Endothelial cell of umbilical vein (primary cell): ENCODE data around the gene RASAL2. TPM values are rescaled to one million over a fixed set of nuclear protein-coding genes. Genes with fewer than 3 reads are reported as not detected.

Experiments
- BruUV-seq: library from RNA; stranded (reverse); fragments of 400-500 nt; replicated peaks from 2 replicates; lab custom pipeline; 2021; lab: Mats Ljungman, UMichigan
- CTCF ChIA-PET: fragments of 300-600, 350-600 bp; sonication (Branson Sonifier 250); formaldehyde crosslinking; loops from one replicate; lab custom pipeline; 2021; ENCODE audit warnings: antibody characterized with exemption, inconsistent platforms; lab: Charles Lee
- POLR2A ChIA-PET: fragments of 300-600, 350-600 bp; sonication (Branson Sonifier 250); formaldehyde crosslinking; loops from one replicate; lab custom pipeline; 2021; ENCODE audit warnings: antibody characterized with exemption, inconsistent platforms; lab: Charles Lee
- DNase-seq: peaks from one replicate; pipeline ENCODE4 v3.0.0-alpha.2; 2011; ENCODE audit warnings: low read depth, low spot score
- FAIRE-seq: peaks from 2 replicates; lab custom pipeline; 2011; peaks lifted over from hg19 to GRCh38; lab: Jason Lieb, UNC
- H2AFZ ChIP-seq: 2 replicates; pipeline ENCODE4 v1.6.0; 2012; ENCODE audit warnings: low read depth, low read length, control low read depth, inconsistent platforms
- H3K27ac ChIP-seq: 2 replicates; pipeline ENCODE4 v1.5.1; 2011; ENCODE audit warnings: low read depth, mild to moderate bottlenecking, control low read depth, low read length, moderate library complexity; ENCODE audit not compliant: insufficient read depth
- H3K27me3 ChIP-seq, 2 experiments: 2 replicates each; pipeline versions ENCODE4 v1.6.0 to v1.6.1; 2011; ENCODE audit warnings: low read length in 2 of 2, mixed read lengths in 1 of 2; ENCODE audit not compliant: control insufficient read depth in 2 of 2, insufficient read depth in 2 of 2
- H3K36me3 ChIP-seq, 2 experiments: 2 replicates in 1 of 2; 3 replicates in 1 of 2; pipeline ENCODE4 v1.5.1; 2011; ENCODE audit warnings: low read length in 2 of 2, mild to moderate bottlenecking in 1 of 2, moderate library complexity in 1 of 2; ENCODE audit not compliant: control insufficient read depth in 2 of 2, insufficient read depth in 2 of 2; ENCODE audit errors: extremely low read depth in 1 of 2
- H3K4me1 ChIP-seq: 3 replicates; pipeline ENCODE4 v1.5.1; 2011; ENCODE audit warnings: mild to moderate bottlenecking, low read length; ENCODE audit not compliant: control insufficient read depth, insufficient read depth; ENCODE audit errors: extremely low read depth
- H3K4me2 ChIP-seq: 2 replicates; pipeline ENCODE4 v1.6.1; 2011; ENCODE audit warnings: low read length, control low read depth, mixed read lengths; ENCODE audit not compliant: insufficient read depth
- H3K4me3 ChIP-seq, 3 experiments: fragments of 200-600 bp in 1 of 3; sonication (generic), shearing (Covaris generic) in 1 of 3; replicated peaks in 1 of 3; 2 replicates each; pipeline ENCODE4 v1.5.1; 2011 to 2016; ENCODE audit warnings: control low read depth in 3 of 3, low read length in 3 of 3, mild to moderate bottlenecking in 2 of 3, inconsistent platforms in 1 of 3, low read depth in 1 of 3, moderate library complexity in 1 of 3; ENCODE audit not compliant: insufficient read depth in 1 of 3
- H3K79me2 ChIP-seq: 2 replicates; pipeline ENCODE4 v1.6.0; 2012; ENCODE audit warnings: low read length, inconsistent platforms; ENCODE audit not compliant: control insufficient read depth, insufficient read depth
- H3K9ac ChIP-seq: replicated peaks from 2 replicates; pipeline ENCODE3; 2011; ENCODE audit warnings: low read length, control low read depth; ENCODE audit not compliant: insufficient read depth; ENCODE audit errors: extremely low read depth
- H3K9me1 ChIP-seq: replicated peaks from 3 replicates; pipeline ENCODE4 v1.6.0; 2011; ENCODE audit warnings: mild to moderate bottlenecking, low read length; ENCODE audit not compliant: control insufficient read depth, insufficient read depth; ENCODE audit errors: extremely low read depth
- H3K9me3 ChIP-seq: replicated peaks from 2 replicates; pipeline ENCODE4 v1.5.1; 2012; ENCODE audit warnings: low read length, inconsistent platforms; ENCODE audit not compliant: control insufficient read depth, insufficient read depth
- H4K20me1 ChIP-seq: replicated peaks from 2 replicates; pipeline ENCODE3; 2011; ENCODE audit warnings: mild to moderate bottlenecking, low read length; ENCODE audit not compliant: control insufficient read depth, insufficient read depth; ENCODE audit errors: extremely low read depth
- EZH2 ChIP-seq: IDR thresholded peaks from 2 replicates; pipeline ENCODE4 v1.6.1; 2012; ENCODE audit warnings: borderline replicate concordance, low read depth, mild to moderate bottlenecking, moderate library complexity, low read length, inconsistent platforms; ENCODE audit not compliant: severe bottlenecking
- FOS ChIP-seq: IDR thresholded peaks from 2 replicates; pipeline ENCODE4 v1.6.1; 2011; ENCODE audit warnings: mild to moderate bottlenecking, low read length, moderate library complexity, borderline replicate concordance; ENCODE audit not compliant: insufficient read depth
- GATA2 ChIP-seq: IDR thresholded peaks from 2 replicates; pipeline ENCODE4 v1.7.0; 2011; ENCODE audit warnings: low read depth, mild to moderate bottlenecking, moderate library complexity, mixed read lengths, low read length; ENCODE audit not compliant: insufficient read length, insufficient read depth
- JUN ChIP-seq: IDR thresholded peaks from 2 replicates; pipeline ENCODE4 v1.6.1; 2011; ENCODE audit warnings: borderline replicate concordance, low read depth; ENCODE audit not compliant: insufficient read length, insufficient read depth
- MYC ChIP-seq: IDR thresholded peaks from one replicate; pipeline ENCODE4 v1.6.1; 2011; ENCODE audit warnings: mild to moderate bottlenecking, low read depth, low read length
- POLR2A ChIP-seq: IDR thresholded peaks from 2 replicates; pipeline ENCODE4 v1.6.1; 2012; ENCODE audit warnings: low read depth, mild to moderate bottlenecking, control low read depth, low read length
- POLR2AphosphoS5 ChIP-seq: IDR thresholded peaks from 2 replicates; pipeline ENCODE4 v1.6.1; 2012; ENCODE audit warnings: low read depth, mild to moderate bottlenecking, control low read depth, low read length, moderate library complexity; ENCODE audit not compliant: insufficient read depth
- dilution Hi-C: fragments of 300-500 bp; cut with MboI; formaldehyde crosslinking; loops from one replicate; pipeline ENCODE4 v1.15.0; 2019; ENCODE audit warnings: low sequenced_read_pairs; ENCODE audit not compliant: extremely low pct_ligation_motif_present
- intact Hi-C: fragments of 100-400 bp; cut with micrococcal nuclease; formaldehyde crosslinking; loops from one replicate; pipeline ENCODE4 v1.10.0; 2022
- polyA plus RNA-seq, 4 experiments: library from polyadenylated mRNA; depleted of rRNA in 3 of 4; stranded (reverse) in 3 of 4; unstranded in 1 of 4; fragments of >200 nt; gene quantifications; 2 replicates each; pipeline versions ENCODE4 v1.2.1 to v1.2.3, GENCODE V29; 2011 to 2012; ENCODE audit warnings: missing spikeins in 1 of 4
- total RNA-seq: library from RNA; stranded (reverse); gene quantifications from 2 replicates; pipeline ENCODE4 v1.2.3, GENCODE V29; 2021
- TF ChIP-seq, protein P1 (sequence below), 2 donors: IDR thresholded peaks; 1 replicate in 1 of 2; 2 replicates in 1 of 2; pipeline ENCODE4 v1.5.1; 2011; ENCODE audit warnings: low read length in 2 of 2, mild to moderate bottlenecking in 2 of 2, moderate library complexity in 2 of 2, control low read depth in 1 of 2, inconsistent platforms in 1 of 2, low read depth in 1 of 2; ENCODE audit not compliant: insufficient read depth in 1 of 2; ENCODE audit errors: extremely low read depth in 1 of 2
- TF ChIP-seq, protein P2 (sequence below): IDR thresholded peaks from 2 replicates; pipeline ENCODE4 v1.6.1; 2011; ENCODE audit not compliant: insufficient read depth, insufficient read length

Gene RASAL2
- total and polyA plus RNA-seq, 2 donors (not counting 3 experiments of a cell fraction or from before 2014, with no cell fraction given): 12.5 to 15.5 TPM

DNA sequence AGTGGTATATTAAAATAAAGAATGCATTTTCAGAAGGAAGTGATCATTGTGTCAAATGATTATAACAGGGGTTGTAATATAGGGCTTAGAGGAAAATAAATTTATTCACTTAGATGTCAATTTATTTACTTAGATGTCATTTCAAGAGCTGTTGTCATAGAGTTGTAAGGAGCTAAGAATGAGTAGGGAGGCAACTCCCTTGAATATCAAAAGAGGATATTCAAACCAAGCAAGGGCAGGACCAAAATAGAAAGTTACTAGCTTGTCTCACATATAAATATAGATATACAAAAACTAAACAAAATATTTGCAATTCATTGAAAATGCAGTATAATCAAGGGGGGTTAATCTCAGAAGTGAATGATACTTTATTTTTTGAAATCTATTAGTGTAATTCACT lies 16.0 kb upstream of the RASAL2 start:
- no peaks in the 10 kb centered on the region for H3K9me1 ChIP-seq
- no peak for DNase-seq
- H3K27ac ChIP-seq: no peak overlapping the region
- TF ChIP-seq EZH2: no peak
- TF ChIP-seq POLR2A: no peak
- TF ChIP-seq FOS: no peak
- TF ChIP-seq, protein P1, sequence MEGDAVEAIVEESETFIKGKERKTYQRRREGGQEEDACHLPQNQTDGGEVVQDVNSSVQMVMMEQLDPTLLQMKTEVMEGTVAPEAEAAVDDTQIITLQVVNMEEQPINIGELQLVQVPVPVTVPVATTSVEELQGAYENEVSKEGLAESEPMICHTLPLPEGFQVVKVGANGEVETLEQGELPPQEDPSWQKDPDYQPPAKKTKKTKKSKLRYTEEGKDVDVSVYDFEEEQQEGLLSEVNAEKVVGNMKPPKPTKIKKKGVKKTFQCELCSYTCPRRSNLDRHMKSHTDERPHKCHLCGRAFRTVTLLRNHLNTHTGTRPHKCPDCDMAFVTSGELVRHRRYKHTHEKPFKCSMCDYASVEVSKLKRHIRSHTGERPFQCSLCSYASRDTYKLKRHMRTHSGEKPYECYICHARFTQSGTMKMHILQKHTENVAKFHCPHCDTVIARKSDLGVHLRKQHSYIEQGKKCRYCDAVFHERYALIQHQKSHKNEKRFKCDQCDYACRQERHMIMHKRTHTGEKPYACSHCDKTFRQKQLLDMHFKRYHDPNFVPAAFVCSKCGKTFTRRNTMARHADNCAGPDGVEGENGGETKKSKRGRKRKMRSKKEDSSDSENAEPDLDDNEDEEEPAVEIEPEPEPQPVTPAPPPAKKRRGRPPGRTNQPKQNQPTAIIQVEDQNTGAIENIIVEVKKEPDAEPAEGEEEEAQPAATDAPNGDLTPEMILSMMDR (IDR thresholded peaks at IDR 0.05; ENCODE audit: extremely low read depth in 1 of 2, insufficient read depth in 1 of 2, low read depth in 1 of 2, low read length in 2 of 2): no peak
- TF ChIP-seq MYC: no peak
- TF ChIP-seq JUN: no peak
- TF ChIP-seq POLR2AphosphoS5: no peak
- no peak for TF ChIP-seq GATA2
- TF ChIP-seq, protein P2, sequence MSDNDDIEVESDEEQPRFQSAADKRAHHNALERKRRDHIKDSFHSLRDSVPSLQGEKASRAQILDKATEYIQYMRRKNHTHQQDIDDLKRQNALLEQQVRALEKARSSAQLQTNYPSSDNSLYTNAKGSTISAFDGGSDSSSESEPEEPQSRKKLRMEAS: no peak
- ChIA-PET CTCF (interaction anchor here (0.8 kb wide), 1 partner anchor 46 kb away, joined by 3 read pairs; no protein-coding TSS in a partner anchor), POLR2A (no interaction called here)
- H3K4me3 ChIP-seq: no peak overlapping the region
- no peak overlapping the region for H2AFZ ChIP-seq
- no peaks in the 10 kb centered on the region for H3K27me3 ChIP-seq
- H3K79me2 ChIP-seq: no peaks in the 10 kb centered on the region
- no peaks in the 10 kb centered on the region for H3K9me3 ChIP-seq
- no TSS peak for BruUV-seq
- intact Hi-C loops: no loop called here
- FAIRE-seq: no peak
- dilution Hi-C loops: no loop called here
- H3K9ac ChIP-seq: no peak overlapping the region
- H3K4me1 ChIP-seq: no peaks in the 10 kb centered on the region
- H4K20me1 ChIP-seq: no peaks in the 10 kb centered on the region
- no peaks in the 10 kb centered on the region for H3K36me3 ChIP-seq
- H3K4me2 ChIP-seq: no peak overlapping the region
